HCT116 (cell line): Measurements from ENCODE around the gene CFAP99.

Source experiments
- CEBPB ChIP-seq: IDR thresholded peaks from 2 replicates; pipeline ENCODE4 v1.6.1; 2012; ENCODE audit warnings: low read depth
- CTCF ChIP-seq, 3 experiments: fragments of 200-600 bp in 1 of 3; sonication (generic) in 1 of 3; IDR thresholded peaks in 2 of 3; conservative IDR thresholded peaks in 1 of 3; 2 replicates each; pipeline ENCODE4 v1.5.1; 2012 to 2017; ENCODE audit warnings: low read depth in 2 of 3, low read length in 2 of 3, antibody characterized with exemption in 1 of 3, borderline replicate concordance in 1 of 3, control low read depth in 1 of 3, mild to moderate bottlenecking in 1 of 3, mixed read lengths in 1 of 3, mixed run types in 1 of 3, moderate library complexity in 1 of 3; ENCODE audit not compliant: insufficient read depth in 1 of 3
- ELF1 ChIP-seq: IDR thresholded peaks from 2 replicates; pipeline ENCODE4 v1.6.1; 2012; ENCODE audit warnings: low read depth, borderline replicate concordance
- EZH2 ChIP-seq: fragments of 200-600 bp; sonication (generic); IDR thresholded peaks from 2 replicates; pipeline ENCODE4 v1.6.1; 2017; ENCODE audit warnings: antibody characterized with exemption, mixed run types
- EZH2phosphoT487 ChIP-seq: fragments of 200-600 bp; IDR thresholded peaks from 2 replicates; pipeline ENCODE4 v1.6.1; 2018; ENCODE audit warnings: antibody characterized with exemption, borderline replicate concordance
- JUND ChIP-seq: IDR thresholded peaks from 2 replicates; pipeline ENCODE4 v1.6.1; 2012
- POLR2A ChIP-seq: IDR thresholded peaks from 2 replicates; pipeline ENCODE4 v1.7.0; 2011; ENCODE audit warnings: borderline replicate concordance; ENCODE audit not compliant: insufficient read depth, insufficient read length; ENCODE audit errors: extremely low read depth
- POLR2AphosphoS5 ChIP-seq: IDR thresholded peaks from 2 replicates; pipeline ENCODE4 v1.6.1; 2011; ENCODE audit warnings: mild to moderate bottlenecking, low read depth, low read length, moderate library complexity
- SIN3A ChIP-seq: IDR thresholded peaks from 2 replicates; pipeline ENCODE4 v1.6.1; 2012; ENCODE audit warnings: low read depth
- SRF ChIP-seq: IDR thresholded peaks from 2 replicates; pipeline ENCODE4 v1.6.1; 2012; ENCODE audit warnings: low read depth
- YY1 ChIP-seq: IDR thresholded peaks from 2 replicates; pipeline ENCODE4 v1.6.1; 2011; ENCODE audit warnings: low read length, low read depth, moderate library complexity, mild to moderate bottlenecking; ENCODE audit not compliant: insufficient replicate concordance; ENCODE audit errors: extremely low read depth
- ZBTB33 ChIP-seq: IDR thresholded peaks from 2 replicates; pipeline ENCODE4 v1.6.1; 2011; ENCODE audit warnings: mild to moderate bottlenecking, low read length, moderate library complexity; ENCODE audit not compliant: insufficient replicate concordance; ENCODE audit errors: extremely low read depth
- ZNF274 ChIP-seq: fragments of 200-500 bp; sonication (Bioruptor generic); IDR thresholded peaks from 2 replicates; pipeline ENCODE4 v1.6.1; 2014; ENCODE audit warnings: mild to moderate bottlenecking, low read depth, low read length, inconsistent platforms
- TF ChIP-seq, protein P1 (sequence below): IDR thresholded peaks from 2 replicates; pipeline ENCODE4 v1.6.1; 2012

DNA sequence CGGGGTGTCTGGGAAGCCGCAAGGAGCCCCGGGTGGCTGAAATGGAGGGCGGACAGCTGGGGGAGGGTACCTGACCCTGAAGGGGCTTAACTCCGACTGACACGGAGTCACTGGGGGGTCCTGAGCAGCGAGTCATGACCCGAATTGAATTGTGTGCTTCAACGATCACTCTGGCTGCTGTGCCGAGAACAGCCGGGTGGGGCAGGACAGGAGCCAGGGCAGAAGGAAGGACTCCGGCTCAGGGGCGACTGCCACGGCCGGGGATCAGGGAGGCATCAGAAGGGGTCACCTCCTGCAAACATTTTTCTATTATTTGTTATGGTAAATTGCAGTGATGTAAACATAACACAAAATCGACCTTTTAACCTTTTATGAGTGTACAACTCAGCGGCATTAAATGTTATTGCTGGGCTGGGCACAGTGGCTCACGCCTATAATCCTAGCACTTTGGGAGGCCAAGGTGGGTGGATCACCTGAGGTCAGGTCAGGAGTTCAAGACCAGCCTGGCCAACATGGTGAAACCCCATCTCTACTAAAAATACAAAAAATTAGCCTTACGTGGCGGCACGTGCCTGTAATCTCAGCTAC is 21.9 kb upstream of the CFAP99 start:
- TF ChIP-seq CTCF (IDR thresholded peaks at IDR 0.05 in 2 of 3, conservative IDR thresholded peaks at IDR 0.05 in 1 of 3; ENCODE audit: borderline replicate concordance in 1 of 3, insufficient read depth in 1 of 3, low read depth in 2 of 3, low read length in 2 of 3) (no peak), POLR2A (no peak), POLR2AphosphoS5 (no peak), CEBPB (no peak), ZNF274 (no peak), JUND (no peak), EZH2phosphoT487 (no peak), YY1 (no peak), ZBTB33 (no peak), EZH2 (no peak), SRF (no peak), ELF1 (no peak), SIN3A (no peak)
- TF ChIP-seq, protein P1, sequence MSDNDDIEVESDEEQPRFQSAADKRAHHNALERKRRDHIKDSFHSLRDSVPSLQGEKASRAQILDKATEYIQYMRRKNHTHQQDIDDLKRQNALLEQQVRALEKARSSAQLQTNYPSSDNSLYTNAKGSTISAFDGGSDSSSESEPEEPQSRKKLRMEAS = no peak
